GM19324 (cell line): Measurements from ENCODE around the gene CROCC2.

Experiments used
- ATAC-seq: cut with Tn5 transposase; IDR thresholded peaks from one replicate; pipeline ENCODE4 v1.9.1; 2021; ENCODE audit warnings: mild to moderate bottlenecking, moderate library complexity; ENCODE audit not compliant: unreplicated experiment, low FRiP score

The CROCC2 gene

GRCh38 chr2:240953426-240954410, 47.6 kb downstream of the CROCC2 start:
- ATAC-seq, result no peak

GRCh38 chr2:240954436-240955305, 48.5 kb downstream of the CROCC2 start:
- no peak for ATAC-seq

GRCh38 chr2:240955306-240956170, 49.4 kb downstream of the CROCC2 start:
- ATAC-seq, result no peak

GRCh38 chr2:240956171-240956934, 50.2 kb downstream of the CROCC2 start:
- ATAC-seq, result no peak

- ATAC-seq, result no peak
Measured at GRCh38 chr2:240956935-240957655, 51.0 kb downstream of the CROCC2 start.

- no peak for ATAC-seq
Measured at GRCh38 chr2:240957656-240958365, 51.7 kb downstream of the CROCC2 start.

- ATAC-seq, result no peak
Measured at GRCh38 chr2:240958366-240959213, 52.5 kb downstream of the CROCC2 start.

- ATAC-seq, result no peak
Measured at GRCh38 chr2:240959214-240959940, 53.2 kb downstream of the CROCC2 start.

GRCh38 chr2:240959941-240960308, 53.8 kb downstream of the CROCC2 start:
- no peak for ATAC-seq

- ATAC-seq, result no peak
Measured at GRCh38 chr2:240960309-240960970, 54.3 kb downstream of the CROCC2 start.

- no peak for ATAC-seq
Measured at GRCh38 chr2:240960971-240961876, 55.1 kb downstream of the CROCC2 start.

- no peak for ATAC-seq
Measured at GRCh38 chr2:240961910-240962299, 55.8 kb downstream of the CROCC2 start.

- no peak for ATAC-seq
Measured at GRCh38 chr2:240962300-240963064, 56.3 kb downstream of the CROCC2 start.

- no peak for ATAC-seq
Measured at GRCh38 chr2:240963065-240963867, 57.1 kb downstream of the CROCC2 start.
